ENCODE measurements around the gene KIF18B. TPM values are rescaled to one million over a fixed set of nuclear protein-coding genes. Genes with fewer than 3 reads are reported as not detected.
A peak's percentile ranks its signal among the peaks of the same experiment; 100 is the strongest.

KIF18B gene
- total RNA-seq, 3 donors from 2014 or later = 0.15 to 0.64 TPM; not detected in 1

DNA sequence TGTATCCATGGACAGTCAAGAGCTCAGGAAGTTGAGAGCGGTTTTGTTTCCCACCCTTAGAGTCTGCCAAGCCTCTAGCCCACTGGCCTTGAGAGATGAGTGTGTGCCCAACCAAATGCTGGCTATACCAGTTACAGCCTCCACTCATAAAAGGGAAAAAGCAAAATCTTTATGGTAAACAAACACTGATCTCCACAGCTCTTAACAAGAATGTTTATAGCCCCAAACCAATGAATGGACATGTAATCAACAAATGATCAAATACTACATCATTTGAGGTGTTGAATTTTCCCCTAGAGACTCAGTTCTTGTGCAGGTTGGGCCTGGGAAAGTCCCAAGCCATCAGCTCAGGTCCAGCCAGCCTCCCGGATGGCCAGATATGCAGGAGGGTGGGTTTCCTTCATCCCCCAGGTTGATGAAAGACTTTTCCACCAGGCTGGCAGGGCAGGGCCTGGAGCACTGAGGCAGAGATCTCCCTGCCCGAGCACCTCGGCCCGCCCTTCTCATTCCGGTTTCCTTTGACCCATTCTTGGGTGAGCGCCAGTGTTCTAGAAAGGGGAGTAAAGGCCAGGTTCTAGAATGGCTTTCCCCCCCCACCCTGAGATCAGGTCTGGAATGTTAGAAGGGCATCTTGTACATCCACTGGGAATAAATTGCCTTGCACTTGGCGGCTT is 44.4 kb downstream of the KIF18B start:
- no peak for DNase-seq (ENCODE audit: low spot score in 2 of 2)
- intact Hi-C loops (cut with DNase I; ENCODE audit: low total_unique reads) = no loop called here
- Histone ChIP-seq H3K27me3 (no peaks in the 10 kb centered on the region), H3K9me3 (no peaks in the 10 kb centered on the region), H3K36me3 (no peaks in the 10 kb centered on the region), H3K27ac (no peak overlapping the region), H3K4me3 (no peak overlapping the region), H3K4me1 (no peaks in the 10 kb centered on the region)
- TF ChIP-seq, protein P1, sequence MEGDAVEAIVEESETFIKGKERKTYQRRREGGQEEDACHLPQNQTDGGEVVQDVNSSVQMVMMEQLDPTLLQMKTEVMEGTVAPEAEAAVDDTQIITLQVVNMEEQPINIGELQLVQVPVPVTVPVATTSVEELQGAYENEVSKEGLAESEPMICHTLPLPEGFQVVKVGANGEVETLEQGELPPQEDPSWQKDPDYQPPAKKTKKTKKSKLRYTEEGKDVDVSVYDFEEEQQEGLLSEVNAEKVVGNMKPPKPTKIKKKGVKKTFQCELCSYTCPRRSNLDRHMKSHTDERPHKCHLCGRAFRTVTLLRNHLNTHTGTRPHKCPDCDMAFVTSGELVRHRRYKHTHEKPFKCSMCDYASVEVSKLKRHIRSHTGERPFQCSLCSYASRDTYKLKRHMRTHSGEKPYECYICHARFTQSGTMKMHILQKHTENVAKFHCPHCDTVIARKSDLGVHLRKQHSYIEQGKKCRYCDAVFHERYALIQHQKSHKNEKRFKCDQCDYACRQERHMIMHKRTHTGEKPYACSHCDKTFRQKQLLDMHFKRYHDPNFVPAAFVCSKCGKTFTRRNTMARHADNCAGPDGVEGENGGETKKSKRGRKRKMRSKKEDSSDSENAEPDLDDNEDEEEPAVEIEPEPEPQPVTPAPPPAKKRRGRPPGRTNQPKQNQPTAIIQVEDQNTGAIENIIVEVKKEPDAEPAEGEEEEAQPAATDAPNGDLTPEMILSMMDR (IDR thresholded peaks at IDR 0.05) = no peak
- TF ChIP-seq POLR2A (IDR thresholded peaks at IDR 0.05) (no peak), POLR2AphosphoS5 (IDR thresholded peaks at IDR 0.05) (no peak)

DNA sequence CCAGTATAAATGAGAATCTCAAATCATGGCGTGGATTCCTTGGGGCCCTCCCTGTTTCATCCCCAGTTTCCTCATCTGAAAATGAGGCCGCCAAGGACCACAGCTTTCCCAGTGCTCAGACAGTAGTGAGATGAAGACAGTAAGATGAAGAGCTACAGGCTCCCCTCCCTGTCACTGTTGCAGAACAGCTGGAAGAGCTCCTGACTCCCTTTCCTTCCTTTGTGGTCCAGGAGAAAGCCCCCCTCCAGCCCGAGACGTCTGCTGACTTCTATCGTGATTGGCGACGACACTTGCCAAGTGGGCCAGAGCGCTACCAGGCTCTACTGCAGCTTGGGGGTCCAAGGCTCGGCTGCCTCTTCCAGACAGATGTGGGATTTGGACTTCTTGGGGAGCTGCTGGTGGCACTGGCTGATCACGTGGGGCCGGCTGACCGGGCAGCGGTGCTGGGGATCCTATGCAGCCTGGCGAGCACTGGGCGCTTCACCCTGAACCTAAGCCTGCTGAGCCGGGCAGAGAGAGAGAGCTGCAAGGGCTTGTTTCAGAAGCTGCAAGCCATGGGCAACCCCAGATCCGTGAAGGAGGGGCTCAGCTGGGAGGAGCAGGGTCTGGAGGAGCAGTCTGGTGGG is 45.3 kb downstream of the KIF18B start:
- H3K27me3 ChIP-seq = no peaks in the 10 kb centered on the region
- H3K4me3 ChIP-seq = no peak overlapping the region
- intact Hi-C loops (cut with DNase I; ENCODE audit: low total_unique reads) = no loop called here
- DNase-seq (ENCODE audit: low spot score in 2 of 2) = no peak
- no peaks in the 10 kb centered on the region for H3K36me3 ChIP-seq
- TF ChIP-seq POLR2AphosphoS5 (IDR thresholded peaks at IDR 0.05) (no peak), POLR2A (IDR thresholded peaks at IDR 0.05) (no peak)
- TF ChIP-seq, protein P1 (IDR thresholded peaks at IDR 0.05) = no peak
- peak overlapping the region; percentile 27 to 99 for H3K27ac ChIP-seq
- H3K4me1 ChIP-seq = no peaks in the 10 kb centered on the region
- no peaks in the 10 kb centered on the region for H3K9me3 ChIP-seq

DNA sequence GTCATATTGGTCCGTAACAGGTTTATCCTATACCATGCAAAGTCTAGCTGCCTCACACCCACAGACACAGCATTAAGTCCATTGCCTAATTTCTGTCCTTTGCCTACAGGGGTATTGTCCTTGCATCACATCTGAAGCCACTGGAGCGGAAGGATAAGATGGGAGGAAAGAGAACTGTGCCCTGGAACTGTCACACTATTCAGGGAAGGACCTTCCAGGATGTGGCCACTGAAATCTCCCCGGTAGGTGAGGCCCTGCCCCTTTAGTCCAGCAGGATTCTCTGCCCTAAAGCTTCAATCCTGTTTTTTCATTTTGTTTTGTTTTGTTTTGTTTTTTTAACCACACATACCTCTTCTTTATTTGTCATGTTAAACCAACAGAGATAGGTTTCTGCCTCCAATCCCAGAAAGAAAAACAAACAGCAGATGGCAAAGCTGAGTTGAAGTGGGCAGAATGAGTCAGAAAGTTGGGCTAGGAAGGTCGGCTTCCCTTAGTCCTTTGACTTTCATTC is 46.1 kb downstream of the KIF18B start:
- Histone ChIP-seq H3K9me3 (no peaks in the 10 kb centered on the region), H3K4me1 (no peaks in the 10 kb centered on the region), H3K4me3 (no peak overlapping the region), H3K27me3 (no peaks in the 10 kb centered on the region), H3K36me3 (no peaks in the 10 kb centered on the region), H3K27ac (peak overlapping the region; percentile 27 to 99)
- no peak for DNase-seq (ENCODE audit: low spot score in 2 of 2)
- intact Hi-C loops (cut with DNase I; ENCODE audit: low total_unique reads) = no loop called here
- TF ChIP-seq POLR2AphosphoS5 (IDR thresholded peaks at IDR 0.05) = no peak
- TF ChIP-seq, protein P1 (IDR thresholded peaks at IDR 0.05) = peak in 1 of 3 donors; percentile 9
- TF ChIP-seq POLR2A (IDR thresholded peaks at IDR 0.05) = no peak

DNA sequence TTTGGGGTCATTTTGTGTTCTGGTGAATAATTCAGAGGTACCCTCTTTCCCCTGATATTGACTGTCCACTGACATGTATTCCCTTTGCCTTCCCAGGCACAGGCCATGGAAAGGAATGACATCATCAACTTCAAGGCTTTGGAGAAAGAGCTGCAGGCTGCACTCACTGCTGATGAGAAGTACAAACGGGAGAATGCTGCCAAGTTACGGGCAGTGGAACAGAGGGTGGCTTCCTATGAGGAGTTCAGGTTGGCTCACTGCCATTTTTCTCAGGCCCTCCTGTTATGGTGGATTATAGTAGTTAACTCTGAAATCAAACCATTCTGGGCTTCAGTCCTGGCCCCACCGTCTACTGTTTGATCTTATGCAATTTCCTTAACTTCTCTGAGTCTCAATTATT is 46.7 kb downstream of the KIF18B start:
- H3K4me3 ChIP-seq = no peak overlapping the region
- TF ChIP-seq, protein P1 (IDR thresholded peaks at IDR 0.05) = no peak
- TF ChIP-seq POLR2A (IDR thresholded peaks at IDR 0.05) = no peak
- no peak for TF ChIP-seq POLR2AphosphoS5 (IDR thresholded peaks at IDR 0.05)
- H3K9me3 ChIP-seq = no peaks in the 10 kb centered on the region
- intact Hi-C loops (cut with DNase I; ENCODE audit: low total_unique reads) = no loop called here
- no peaks in the 10 kb centered on the region for H3K27me3 ChIP-seq
- no peaks in the 10 kb centered on the region for H3K4me1 ChIP-seq
- DNase-seq (ENCODE audit: low spot score in 2 of 2) = no peak
- no peaks in the 10 kb centered on the region for H3K36me3 ChIP-seq
- H3K27ac ChIP-seq = peak overlapping the region; percentile 97 to 99
